ENCODE data around the gene LARP7.

- no peak for TF ChIP-seq CTCF (conservative IDR thresholded peaks at IDR 0.05; ENCODE audit: low read length)
- TF ChIP-seq EZH2phosphoT487 (IDR thresholded peaks at IDR 0.05; ENCODE audit: borderline replicate concordance) = no peak
These were observed 20.0 kb upstream of the LARP7 start for GRCh38 chr4:112616984-112617383.

All from Loucy (cell line).